H1 (cell line): ENCODE measurements around the gene KDR. TPM values are rescaled to one million over a fixed set of nuclear protein-coding genes. Genes with fewer than 3 reads are reported as not detected.

Source experiments
- CTCF ChIA-PET: fragments of 300-600 bp; sonication (Branson Sonifier 250); formaldehyde crosslinking; loops from one replicate; lab custom pipeline; 2021; ENCODE audit not compliant: partially characterized antibody; lab: Charles Lee
- POLR2A ChIA-PET: fragments of 300-600 bp; sonication (Branson Sonifier 250); formaldehyde crosslinking; loops from one replicate; lab custom pipeline; 2021; ENCODE audit warnings: inconsistent platforms; ENCODE audit not compliant: partially characterized antibody; lab: Charles Lee
- DNase-seq, 2 experiments: peaks; one replicate each; pipeline versions ENCODE4 v3.0.0 to v3.0.0-alpha.2; 2010 to 2022; ENCODE audit warnings: low spot score in 2 of 2, low read depth in 1 of 2, mixed read lengths in 1 of 2
- FAIRE-seq: peaks from 2 replicates; lab custom pipeline; 2011; peaks lifted over from hg19 to GRCh38; lab: Jason Lieb, UNC
- H2AFZ ChIP-seq: 2 replicates; pipeline ENCODE4 v1.8.1; 2012; ENCODE audit warnings: low read length, inconsistent platforms
- H2AK5ac ChIP-seq: 2 replicates; pipeline ENCODE4 v1.6.1; 2013; ENCODE audit warnings: low read depth, low read length
- H2BK120ac ChIP-seq: replicated peaks from 2 replicates; pipeline ENCODE3; 2013; ENCODE audit warnings: low read depth, low read length, inconsistent platforms
- H2BK12ac ChIP-seq: 2 replicates; pipeline ENCODE4 v1.6.1; 2013; ENCODE audit warnings: low read depth, low read length
- H2BK15ac ChIP-seq: 2 replicates; pipeline ENCODE4 v1.6.1; 2013; ENCODE audit warnings: low read length
- H2BK20ac ChIP-seq: 2 replicates; pipeline ENCODE4 v1.6.1; 2013; ENCODE audit warnings: low read length
- H2BK5ac ChIP-seq: 2 replicates; pipeline ENCODE4 v1.6.1; 2013; ENCODE audit warnings: low read depth, low read length
- H3K14ac ChIP-seq: 2 replicates; pipeline ENCODE4 v1.6.1; 2013; ENCODE audit warnings: inconsistent platforms; ENCODE audit not compliant: insufficient read length
- H3K18ac ChIP-seq: 2 replicates; pipeline ENCODE4 v1.6.1; 2013; ENCODE audit warnings: low read length; ENCODE audit errors: extremely low read depth
- H3K23ac ChIP-seq: 2 replicates; pipeline ENCODE4 v1.6.1; 2013; ENCODE audit warnings: inconsistent platforms; ENCODE audit not compliant: insufficient read length
- H3K23me2 ChIP-seq: 2 replicates; pipeline ENCODE4 v1.6.1; 2013; ENCODE audit warnings: low read depth, low read length
- H3K27ac ChIP-seq: 2 replicates; pipeline ENCODE4 v1.6.1; 2011; ENCODE audit warnings: low read depth, low read length, inconsistent platforms
- H3K27me3 ChIP-seq, 4 experiments: replicated peaks in 1 of 4; 1 replicate in 1 of 4; 2 replicates in 3 of 4; pipeline versions ENCODE4 v1.6.1 to v1.8.1; 2011 to 2013; ENCODE audit warnings: low read length in 3 of 4, mild to moderate bottlenecking in 3 of 4, inconsistent platforms in 2 of 4, mixed read lengths in 2 of 4, moderate library complexity in 1 of 4; ENCODE audit not compliant: control insufficient read depth in 3 of 4, insufficient read depth in 3 of 4; ENCODE audit errors: extremely low read depth in 1 of 4
- H3K36me3 ChIP-seq, 4 experiments: 2 replicates each; pipeline versions ENCODE4 v1.6.1 to v1.8.1; 2011 to 2013; ENCODE audit warnings: mild to moderate bottlenecking in 4 of 4, low read length in 3 of 4, moderate library complexity in 2 of 4, control low read depth in 1 of 4, inconsistent platforms in 1 of 4; ENCODE audit not compliant: insufficient read depth in 4 of 4, control insufficient read depth in 2 of 4
- H3K4ac ChIP-seq: replicated peaks from 2 replicates; pipeline ENCODE3; 2013; ENCODE audit warnings: low read length, low read depth, mixed read lengths, inconsistent platforms; ENCODE audit not compliant: insufficient read length
- H3K4me1 ChIP-seq, 4 experiments: replicated peaks in 1 of 4; 1 replicate in 1 of 4; 2 replicates in 3 of 4; pipeline versions ENCODE4 v1.6.1 to v1.8.1; 2011 to 2013; ENCODE audit warnings: low read length in 3 of 4, inconsistent platforms in 2 of 4, mixed read lengths in 1 of 4; ENCODE audit not compliant: insufficient read depth in 4 of 4, control insufficient read depth in 3 of 4
- H3K4me2 ChIP-seq, 2 experiments: 2 replicates each; pipeline versions ENCODE4 v1.6.1 to v1.8.1; 2011 to 2013; ENCODE audit warnings: low read depth in 2 of 2, low read length in 2 of 2, control low read depth in 1 of 2, inconsistent platforms in 1 of 2, mild to moderate bottlenecking in 1 of 2; ENCODE audit not compliant: insufficient read depth in 1 of 2
- H3K4me3 ChIP-seq, 4 experiments: fragments of 200-600, 300-600 bp in 1 of 4; sonication (generic), shearing (Covaris generic), sonication (Bioruptor Twin) in 1 of 4; 2 replicates each; pipeline versions ENCODE4 v1.5.1 to v1.8.1; 2011 to 2016; ENCODE audit warnings: low read length in 4 of 4, low read depth in 3 of 4, control low read depth in 2 of 4, inconsistent platforms in 2 of 4, mild to moderate bottlenecking in 2 of 4, mixed read lengths in 1 of 4, moderate library complexity in 1 of 4; ENCODE audit not compliant: insufficient read depth in 2 of 4; ENCODE audit errors: extremely low read depth in 1 of 4
- H3K56ac ChIP-seq: replicated peaks from 2 replicates; pipeline ENCODE3; 2013; ENCODE audit warnings: low read depth, mild to moderate bottlenecking, mixed read lengths, low read length, inconsistent platforms; ENCODE audit not compliant: insufficient read length
- H3K79me1 ChIP-seq: 2 replicates; pipeline ENCODE4 v1.6.1; 2013; ENCODE audit warnings: low read depth, low read length, control low read depth
- H3K79me2 ChIP-seq, 2 experiments: 2 replicates each; pipeline versions ENCODE4 v1.6.1 to v1.8.1; 2012 to 2013; ENCODE audit warnings: low read length in 2 of 2, mild to moderate bottlenecking in 2 of 2, inconsistent platforms in 1 of 2; ENCODE audit not compliant: insufficient read depth in 2 of 2, control insufficient read depth in 1 of 2
- H3K9ac ChIP-seq, 4 experiments: replicated peaks in 1 of 4; 1 replicate in 1 of 4; 2 replicates in 3 of 4; pipeline versions ENCODE4 v1.6.1 to v1.8.1; 2011 to 2013; ENCODE audit warnings: low read depth in 3 of 4, low read length in 3 of 4, control low read depth in 2 of 4, mild to moderate bottlenecking in 2 of 4, moderate library complexity in 2 of 4, inconsistent platforms in 1 of 4; ENCODE audit errors: extremely low read depth in 1 of 4
- H3K9me3 ChIP-seq, 2 experiments: 2 replicates each; pipeline versions ENCODE4 v1.6.1 to v1.8.1; 2012 to 2013; ENCODE audit warnings: mild to moderate bottlenecking in 2 of 2, moderate library complexity in 2 of 2, control low read depth in 1 of 2, inconsistent platforms in 1 of 2, low read depth in 1 of 2, low read length in 1 of 2, mixed read lengths in 1 of 2; ENCODE audit not compliant: insufficient read depth in 2 of 2
- H4K20me1 ChIP-seq, 2 experiments: replicated peaks in 1 of 2; 2 replicates each; pipeline versions ENCODE3 to v1.8.1; 2011 to 2013; ENCODE audit warnings: inconsistent platforms in 2 of 2, low read length in 2 of 2, mild to moderate bottlenecking in 1 of 2; ENCODE audit not compliant: insufficient read depth in 2 of 2, control insufficient read depth in 1 of 2
- H4K5ac ChIP-seq: 2 replicates; pipeline ENCODE4 v1.6.1; 2013; ENCODE audit warnings: low read length, low read depth, mixed read lengths, inconsistent platforms; ENCODE audit not compliant: insufficient read length
- H4K8ac ChIP-seq: 2 replicates; pipeline ENCODE4 v1.8.0; 2013; ENCODE audit warnings: mild to moderate bottlenecking, moderate library complexity, low read length, inconsistent platforms; ENCODE audit not compliant: insufficient read depth; ENCODE audit errors: extremely low read depth
- H4K91ac ChIP-seq: replicated peaks from 2 replicates; pipeline ENCODE3; 2013; ENCODE audit warnings: low read length, mixed read lengths, inconsistent platforms; ENCODE audit not compliant: insufficient read length
- CTBP2 ChIP-seq: IDR thresholded peaks from 2 replicates; pipeline ENCODE4 v1.7.0; 2011; ENCODE audit warnings: borderline replicate concordance, mild to moderate bottlenecking, moderate library complexity, mixed read lengths, low read length; ENCODE audit not compliant: insufficient read depth, insufficient read length
- CTCF ChIP-seq, 3 experiments: IDR thresholded peaks; 1 replicate in 2 of 3; 2 replicates in 1 of 3; pipeline versions ENCODE4 v1.5.1 to v1.6.1; 2011; ENCODE audit warnings: low read length in 3 of 3, mild to moderate bottlenecking in 3 of 3, inconsistent platforms in 2 of 3, low read depth in 1 of 3, moderate library complexity in 1 of 3; ENCODE audit not compliant: insufficient read depth in 1 of 3; ENCODE audit errors: control extremely low read depth in 1 of 3
- EGR1 ChIP-seq: IDR thresholded peaks from 2 replicates; pipeline ENCODE4 v1.6.1; 2011; ENCODE audit warnings: low read depth, low read length, borderline replicate concordance
- KDM4A ChIP-seq: IDR thresholded peaks from one replicate; pipeline ENCODE4 v1.7.1; 2012; ENCODE audit warnings: low read depth, mild to moderate bottlenecking, moderate library complexity, low read length, inconsistent platforms; ENCODE audit not compliant: severe bottlenecking
- TEAD4 ChIP-seq: IDR thresholded peaks from 2 replicates; pipeline ENCODE4 v1.6.1; 2012; ENCODE audit warnings: low read depth, low read length, inconsistent platforms, mixed read lengths
- WGBS, 2 experiments: shearing (Covaris generic) in 1 of 2; methylation state at CpG; one replicate each; pipeline versions ENCODE4 v1.1.6 to v1.1.7; 2013 to 2015; ENCODE audit warnings: low lambda C conversion rate in 2 of 2, mixed read lengths in 2 of 2, inconsistent platforms in 1 of 2, low coverage in 1 of 2, missing lambda C conversion rate in 1 of 2; ENCODE audit not compliant: insufficient replicate concordance in 2 of 2, insufficient coverage in 1 of 2, insufficient read length in 1 of 2; ENCODE audit errors: extremely low coverage in 1 of 2, missing lambda C conversion rate in 1 of 2; 5-methylcytosine and 5-hydroxymethylcytosine counted together
- long read RNA-seq, 2 experiments: library from RNA in 1 of 2; library from capped mRNA in 1 of 2; stranded (forward); transcript quantifications; one replicate each; pipeline ENCODE4 v2.0.0, GENCODE V29; 2021; ENCODE audit warnings: inconsistent platforms in 1 of 2
- polyA minus RNA-seq, 3 experiments: library from RNA; depleted of rRNA, polyadenylated mRNA; stranded (reverse); fragments of >200 nt; gene quantifications; 1 replicate in 2 of 3; 2 replicates in 1 of 3; pipeline ENCODE4 v1.2.3, GENCODE V29; 2011
- polyA plus RNA-seq, 7 experiments: library from polyadenylated mRNA; depleted of rRNA in 3 of 7; stranded (reverse) in 5 of 7; unstranded in 2 of 7; fragments of >200 nt in 5 of 7; fragments of 200-250 nt in 2 of 7; gene quantifications; 1 replicate in 5 of 7; 2 replicates in 1 of 7; 4 replicates in 1 of 7; pipeline versions ENCODE4 v1.2.1 to v1.2.3, GENCODE V29; 2011 to 2013; ENCODE audit warnings: missing spikeins in 2 of 7, mixed read lengths in 2 of 7
- total RNA-seq: library from RNA; stranded (reverse); fragmentation: NEBNext Ultra II Directional; extraction: Animal tissue kit (Norgen Biotek cat#: 25700); gene quantifications from 2 replicates; pipeline ENCODE4 v1.2.1, GENCODE V29; 2021

The KDR gene
- total RNA-seq (98.1 and 106 TPM in 2 replicates), polyA plus RNA-seq (2011; rRNA removed) (29.1 and 69.3 TPM in 2 replicates), polyA minus RNA-seq (2011; rRNA and poly(A)+ RNA removed) (140 and 291 TPM in 2 replicates)
- polyA plus RNA-seq (2011; cell fraction: cytosol; rRNA removed) = 48.9 TPM
- polyA plus RNA-seq (2011; cell fraction: nucleus; rRNA removed) = 50.2 TPM
- 94.9 to 122 TPM (median 103 TPM) in 4 replicates for polyA plus RNA-seq (2012, experiment 1 of 2)
- polyA plus RNA-seq (2012, experiment 2 of 2) = 6.2 TPM
- 212 TPM for polyA plus RNA-seq (2013, experiment 1 of 2)
- polyA plus RNA-seq (2013, experiment 2 of 2) = 178 TPM
- polyA minus RNA-seq (2011; cell fraction: cytosol; rRNA and poly(A)+ RNA removed) = 70.8 TPM
- 87.0 TPM for polyA minus RNA-seq (2011; cell fraction: nucleus; rRNA and poly(A)+ RNA removed)
- long read RNA-seq, experiment 1, full-length matches to known transcripts = 9 of 86 reads
- long read RNA-seq, experiment 1, partial matches to known transcripts = 39 of 86 reads
- long read RNA-seq, experiment 1, other reads (novel, unspliced or antisense) = 38 of 86 reads
- long read RNA-seq, experiment 2, partial matches to known transcripts = 4 of 6 reads
- long read RNA-seq, experiment 2, other reads (novel, unspliced or antisense) = 2 of 6 reads

- peak within 1 kb of the TSS; percentile 36 for H4K8ac ChIP-seq
- DNase-seq (peak in 1 of 2 experiments; percentile 91), FAIRE-seq (no peak)
- H3K9me3 ChIP-seq = no peaks in the 10 kb centered on the region
- ChIA-PET POLR2A (interaction anchor here (0.7 to 1.8 kb wide), 12 partner anchors 8 to 307 kb away, joined by 3 to 5 read pairs (median 3); no protein-coding TSS in a partner anchor), CTCF (interaction anchor here (0.6 to 4.2 kb wide), 4 partner anchors 60 to 303 kb away, joined by 3 to 23 read pairs (median 6); no protein-coding TSS in a partner anchor)
- H2AK5ac ChIP-seq = no peak within 1 kb of the TSS; the same call in 1 of the 2 replicates
- H3K56ac ChIP-seq = peak within 1 kb of the TSS; percentile 78
- H3K18ac ChIP-seq = peak within 1 kb of the TSS; percentile 84
- peaks cover 0 to 8% (median 4%) of the 10 kb centered on the region in 4 experiments; a peak in 3 of 7 replicates for H3K4me1 ChIP-seq
- peaks cover 0 to 2% (median under 1%) of the 10 kb centered on the region in 4 experiments; a peak in 2 of 8 replicates for H3K36me3 ChIP-seq
- peak within 1 kb of the TSS; percentile 93 to 97 for H3K4me2 ChIP-seq
- H3K27me3 ChIP-seq = peaks cover 0 to 6% (median 0%) of the 10 kb centered on the region in 4 experiments; a peak in 3 of 7 replicates
- H2AFZ ChIP-seq = no peak within 1 kb of the TSS
- H4K5ac ChIP-seq = no peak within 1 kb of the TSS
- 1% methylated on average over 34 of the region's 57 CpGs; no CpG with 5 or more reads in 1 of the 2 experiments for WGBS, 2 experiments
- H3K14ac ChIP-seq = no peak within 1 kb of the TSS
- no peak within 1 kb of the TSS for H2BK20ac ChIP-seq
- peaks cover 13% of the 10 kb centered on the region for H3K23me2 ChIP-seq
- H3K4ac ChIP-seq = peak within 1 kb of the TSS; percentile 92
- no peak within 1 kb of the TSS for H2BK15ac ChIP-seq
- peak within 1 kb of the TSS; percentile 88 for H2BK120ac ChIP-seq
- 0 out of 2 replicates have a peak within 1 kb of the TSS, but pooled peaks have one; percentile 19 for H2BK5ac ChIP-seq
- H3K27ac ChIP-seq = no peak within 1 kb of the TSS
- no peak within 1 kb of the TSS; the same call in 1 of the 2 replicates for H2BK12ac ChIP-seq
- peak within 1 kb of the TSS; percentile 88 for H4K91ac ChIP-seq
- H3K4me3 ChIP-seq = peak within 1 kb of the TSS; percentile 57 to 92 (median 84)
- H3K79me2 ChIP-seq = peaks cover 13 to 51% of the 10 kb centered on the region in 2 experiments
- peaks cover 7 to 12% of the 10 kb centered on the region in 2 experiments for H4K20me1 ChIP-seq
- peak within 1 kb of the TSS; percentile 29 to 68 (median 53); a peak in 6 of 7 replicates for H3K9ac ChIP-seq
- H3K23ac ChIP-seq = no peak within 1 kb of the TSS
- peaks cover 3% of the 10 kb centered on the region; the same call in 1 of the 2 replicates for H3K79me1 ChIP-seq
- TF ChIP-seq CTCF (IDR thresholded peaks at IDR 0.05; ENCODE audit: control extremely low read depth in 1 of 3, insufficient read depth in 1 of 3, low read depth in 1 of 3, low read length in 3 of 3) (no peak), CTBP2 (no peak), TEAD4 (no peak), KDM4A (peak; percentile 85), EGR1 (no peak)
These were observed at the start of gene KDR for GRCh38 chr4:55125087-55125721. TSS of gene KDR (minus strand) at chr4:55125595. CDS start at chr4:55125293, 302 bp downstream.
